Suprapubic skin (tissue), 4 donors: ENCODE results near the gene RNU2-63P.
"Not testable (repeated sequence)": the region's sequence is repeated elsewhere in the genome, so short reads cannot be mapped to it uniquely, and the experiment has no call there.

Source experiments
- CTCF ChIP-seq, 2 donors: fragments of 200-600 bp in 1 of 2; fragments of 450-650 bp in 1 of 2; sonication (generic) in 1 of 2; IDR thresholded peaks; one replicate each; pipeline ENCODE4 v1.5.1; 2016 to 2019; ENCODE audit warnings: antibody characterized with exemption in 2 of 2, mild to moderate bottlenecking in 1 of 2, moderate library complexity in 1 of 2
- EP300 ChIP-seq: sonication (generic); formaldehyde crosslinking; IDR thresholded peaks from one replicate; pipeline ENCODE4 v1.6.1; 2017; ENCODE audit warnings: antibody characterized with exemption
- POLR2A ChIP-seq, 2 donors: fragments of 450-650 bp; IDR thresholded peaks; one replicate each; pipeline ENCODE4 v1.6.1; 2017; ENCODE audit warnings: antibody characterized with exemption in 2 of 2, mild to moderate bottlenecking in 2 of 2, moderate library complexity in 2 of 2
- POLR2AphosphoS5 ChIP-seq, 3 donors: sonication (generic); formaldehyde crosslinking; IDR thresholded peaks; one replicate each; pipeline ENCODE4 v1.6.1; 2017; ENCODE audit warnings: antibody characterized with exemption in 3 of 3

- not testable (repeated sequence) for TF ChIP-seq CTCF (IDR thresholded peaks at IDR 0.05); POLR2A (IDR thresholded peaks at IDR 0.05); POLR2AphosphoS5 (IDR thresholded peaks at IDR 0.05); EP300
Measured at GRCh38 chr2:88018077-88018805, 1.9 kb upstream of the RNU2-63P start.
